ENCODE data around the gene GCG.

GRCh38 chr2:162184821-162185450 is 32.9 kb upstream of the GCG start:
- TF ChIP-seq CTCF (conservative IDR thresholded peaks at IDR 0.05), result no peak
- no peak for TF ChIP-seq EZH2 (IDR thresholded peaks at IDR 0.05; ENCODE audit: low read depth)
